Measurements from ENCODE around the gene LRP1B. TPM values are rescaled to one million over a fixed set of nuclear protein-coding genes. Genes with fewer than 3 reads are reported as not detected.

LRP1B gene
- polyA plus RNA-seq, 3 donors, result 0.55 to 1.3 (median 0.78) TPM

- DNase-seq, result no peak
Measured at GRCh38 chr2:141517180-141517851, 613.5 kb downstream of the LRP1B start.

DNA sequence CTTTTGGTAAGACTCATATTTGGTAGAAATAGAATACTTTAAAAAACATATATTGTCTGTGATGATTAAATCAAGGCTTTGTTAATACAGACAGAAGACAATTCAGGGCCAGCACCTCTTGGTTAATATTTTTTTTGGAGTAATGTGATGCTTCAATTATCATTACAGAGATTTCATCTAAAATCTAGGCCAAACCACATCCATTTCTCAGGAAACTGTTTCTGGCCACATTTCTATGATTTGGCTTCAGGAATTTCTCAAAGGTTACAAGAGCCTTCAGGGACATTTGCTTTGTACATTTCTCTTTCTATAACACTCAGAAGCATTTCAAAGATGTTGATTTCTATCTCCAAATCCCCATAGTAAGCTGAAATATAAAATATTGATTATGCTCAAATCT is 614.9 kb downstream of the LRP1B start:
- DNase-seq, result no peak

DNA sequence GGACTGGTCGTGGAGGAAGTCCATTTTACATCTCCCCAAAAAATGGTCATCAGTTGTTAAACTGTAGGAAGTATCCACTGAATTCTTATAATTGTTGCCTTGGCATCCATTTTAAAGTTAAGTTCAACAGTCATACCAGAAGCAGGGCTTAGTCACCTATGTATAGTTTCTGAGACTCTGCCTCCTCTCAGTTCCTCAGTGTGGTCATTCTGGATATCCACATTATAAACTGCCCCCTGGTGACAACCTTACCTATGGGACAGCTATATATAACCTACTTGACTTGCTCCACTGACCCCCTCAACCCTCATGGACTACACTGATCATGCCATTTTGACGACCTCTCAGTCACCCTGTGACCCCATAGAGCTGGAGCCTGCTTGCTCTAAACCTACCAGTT is 617.0 kb downstream of the LRP1B start:
- no peak for DNase-seq

DNA sequence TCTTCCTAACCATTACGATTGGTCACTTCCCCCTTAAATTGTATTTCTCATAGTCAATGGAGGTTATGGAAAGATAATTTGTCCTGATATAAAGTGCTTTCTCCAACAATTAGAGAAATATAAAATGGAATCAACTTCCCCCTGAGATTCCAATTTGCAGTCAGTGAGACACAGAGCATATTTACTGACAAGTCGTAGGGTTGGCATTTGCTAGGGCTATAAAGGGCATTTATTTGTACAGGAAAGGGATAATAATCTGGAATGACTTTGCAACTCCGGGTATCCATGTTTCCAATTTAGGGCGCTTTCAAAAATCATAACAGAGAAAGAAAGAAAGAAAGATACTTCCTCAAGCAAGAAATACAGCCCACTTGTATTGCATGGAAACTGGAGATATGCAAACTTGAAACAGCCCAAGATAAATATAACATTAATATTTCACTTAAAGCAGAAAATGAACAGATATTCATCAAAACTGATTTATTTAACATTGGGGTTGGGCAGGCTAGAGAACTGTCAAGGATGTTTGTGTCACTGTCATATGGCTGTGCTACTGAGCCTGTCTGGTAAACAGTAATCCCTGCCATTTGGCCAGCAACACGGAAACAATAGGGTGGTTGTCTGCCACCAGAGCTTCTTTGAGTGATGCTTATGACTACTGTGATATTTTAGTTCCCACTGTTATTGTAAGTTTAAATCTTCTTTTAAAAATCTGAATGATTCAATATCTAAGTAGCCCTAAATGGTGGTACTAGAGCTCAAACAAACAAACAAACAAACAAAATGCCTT is 621.8 kb downstream of the LRP1B start:
- no peak for DNase-seq

- no peak for DNase-seq
Measured at GRCh38 chr2:141508086-141508752, 622.6 kb downstream of the LRP1B start.

GRCh38 chr2:141506135-141506534 is 624.7 kb downstream of the LRP1B start:
- no peak for DNase-seq

DNA sequence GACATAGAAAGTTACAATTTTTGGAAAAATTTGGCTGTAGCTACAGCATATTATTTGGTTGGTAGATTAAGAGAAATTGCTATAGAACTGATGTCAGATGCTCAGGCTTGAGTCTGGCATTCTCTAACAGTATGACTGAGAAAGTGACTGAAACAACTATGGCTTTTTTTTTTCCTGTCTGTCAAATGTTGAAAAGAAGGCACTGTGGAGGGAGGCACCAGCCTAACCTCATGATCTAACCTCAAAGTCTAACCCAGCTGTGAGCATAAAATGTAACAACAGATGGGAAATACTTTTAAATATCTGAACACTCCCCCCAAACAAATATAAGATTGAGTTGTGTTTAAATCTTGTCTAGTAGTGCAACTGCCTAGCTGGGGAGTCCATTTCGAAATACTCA is 629.1 kb downstream of the LRP1B start:
- DNase-seq, result no peak

- no peak for DNase-seq
Measured at GRCh38 chr2:141499123-141499522, 631.7 kb downstream of the LRP1B start.

DNA sequence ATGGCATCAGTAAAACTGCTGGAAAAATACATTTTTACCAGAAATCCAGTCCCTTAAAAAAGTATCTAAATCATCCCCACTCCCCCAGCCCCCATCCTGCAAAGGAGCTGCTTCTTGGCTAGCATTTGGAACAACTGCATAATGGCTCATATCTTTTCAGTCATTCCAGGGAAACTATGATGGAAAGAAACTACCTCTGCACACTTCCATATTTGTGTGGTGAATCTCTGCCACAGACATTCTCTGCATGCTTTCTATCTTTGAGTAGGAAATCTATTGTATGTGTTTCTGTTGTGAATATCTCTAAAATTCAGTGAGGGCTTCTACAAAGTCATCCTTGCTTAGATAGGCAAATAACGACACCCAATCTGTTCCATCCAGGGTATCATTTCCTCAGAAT is 632.3 kb downstream of the LRP1B start:
- DNase-seq, result no peak

DNA sequence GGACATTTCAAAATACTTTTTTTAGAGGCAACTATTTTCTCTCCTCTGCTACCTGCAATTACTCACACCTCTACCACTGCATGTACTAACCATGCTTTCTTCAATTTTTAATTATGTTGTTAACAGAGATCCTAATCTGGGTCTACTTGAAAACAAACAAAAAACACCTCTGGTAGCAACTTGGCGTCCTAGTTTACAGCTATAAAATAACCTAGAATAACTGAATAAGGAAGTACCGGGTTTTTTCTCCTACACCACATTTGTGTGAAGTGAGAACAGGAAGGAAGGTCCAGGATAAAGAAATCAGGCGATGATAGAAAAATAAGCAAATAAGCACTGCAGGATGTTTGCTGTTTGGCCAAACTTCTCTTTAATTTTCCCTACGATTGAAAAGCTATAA is 633.5 kb downstream of the LRP1B start:
- no peak for DNase-seq

GRCh38 chr2:141496810-141497209 is 634.0 kb downstream of the LRP1B start:
- DNase-seq, result no peak

DNA sequence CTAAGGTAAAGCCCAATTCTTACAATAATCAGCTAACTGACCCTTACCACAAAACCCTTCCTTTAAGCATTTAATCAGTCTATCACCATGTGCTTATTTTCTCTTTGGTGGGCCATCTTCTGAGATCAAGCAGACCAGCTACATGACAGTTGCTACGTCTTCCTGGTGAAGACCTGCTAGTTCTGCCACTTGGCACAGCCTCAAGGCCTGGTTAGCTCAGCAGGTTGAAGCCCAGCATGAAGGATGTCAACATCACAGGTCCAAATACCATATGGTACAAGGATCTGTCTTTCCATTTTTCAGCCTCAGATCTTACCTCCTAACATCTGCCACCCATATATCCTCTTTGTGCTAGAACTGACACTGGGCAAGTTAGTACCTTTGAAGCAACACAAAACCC is 636.9 kb downstream of the LRP1B start:
- DNase-seq, result no peak

DNA sequence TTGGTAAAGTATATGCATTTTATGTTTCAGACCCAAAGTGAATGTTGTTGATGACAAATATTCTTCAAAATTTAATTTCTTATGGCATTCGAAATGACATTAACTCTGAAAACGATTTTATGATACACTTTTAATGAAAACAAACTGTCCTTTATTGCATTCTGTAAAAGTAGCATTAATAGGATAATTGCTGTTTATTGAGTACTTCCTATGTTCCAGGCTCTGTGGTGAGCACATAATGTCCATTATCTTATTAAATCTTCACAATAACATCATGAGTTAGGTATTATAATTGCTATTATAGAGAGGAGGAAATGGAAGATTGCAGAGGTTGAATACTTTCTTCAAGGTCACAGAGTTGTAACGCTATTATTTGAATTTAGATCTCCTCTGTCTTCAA is 638.0 kb downstream of the LRP1B start:
- DNase-seq, result no peak

- DNase-seq, result no peak
Measured at GRCh38 chr2:141490886-141491285, 639.9 kb downstream of the LRP1B start.

- DNase-seq, result no peak
Measured at GRCh38 chr2:141482697-141483096, 648.1 kb downstream of the LRP1B start.

DNA sequence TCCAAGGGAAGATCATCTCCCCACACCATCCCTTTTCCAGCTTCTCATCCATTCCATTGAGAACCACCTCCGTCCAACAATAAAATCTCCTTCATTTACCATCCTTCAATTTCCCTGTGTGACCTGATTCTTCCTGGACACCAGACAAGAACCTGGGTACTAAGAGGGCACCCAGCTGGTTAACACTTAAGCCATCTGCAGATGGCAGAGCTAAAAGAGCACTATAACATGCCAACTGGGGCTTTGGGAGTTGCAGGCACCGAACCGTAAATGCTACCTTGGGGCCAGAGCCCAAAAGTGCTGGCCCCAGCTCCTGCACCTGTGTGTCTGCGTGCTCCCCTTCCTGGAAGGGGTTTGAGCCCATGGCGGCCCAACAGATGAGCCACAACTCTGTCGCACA is 655.0 kb downstream of the LRP1B start:
- DNase-seq, result no peak

- peak; percentile 28 for DNase-seq
Measured at GRCh38 chr2:141468761-141469160, 662.1 kb downstream of the LRP1B start.

GRCh38 chr2:141467331-141467730 is 663.5 kb downstream of the LRP1B start:
- DNase-seq, result no peak

DNA sequence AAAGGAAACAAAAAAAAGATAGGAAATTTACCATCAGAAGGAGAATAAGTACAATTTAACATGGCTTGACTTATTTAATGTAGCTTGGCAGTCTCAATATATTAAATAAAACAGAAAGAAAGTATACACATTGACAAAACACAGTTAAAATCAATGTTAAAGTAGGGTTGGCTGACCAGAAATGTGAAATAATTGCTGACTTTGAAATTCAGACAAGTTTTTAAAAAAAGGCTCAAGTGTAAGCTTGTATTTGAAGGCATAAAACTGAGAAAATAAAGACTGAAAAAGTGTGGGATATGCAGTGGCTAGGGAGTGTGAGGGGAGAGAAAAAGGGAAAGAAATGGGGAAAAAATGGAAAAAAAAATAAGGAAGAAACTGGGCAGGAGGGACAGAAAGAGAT is 665.8 kb downstream of the LRP1B start:
- no peak for DNase-seq

DNA sequence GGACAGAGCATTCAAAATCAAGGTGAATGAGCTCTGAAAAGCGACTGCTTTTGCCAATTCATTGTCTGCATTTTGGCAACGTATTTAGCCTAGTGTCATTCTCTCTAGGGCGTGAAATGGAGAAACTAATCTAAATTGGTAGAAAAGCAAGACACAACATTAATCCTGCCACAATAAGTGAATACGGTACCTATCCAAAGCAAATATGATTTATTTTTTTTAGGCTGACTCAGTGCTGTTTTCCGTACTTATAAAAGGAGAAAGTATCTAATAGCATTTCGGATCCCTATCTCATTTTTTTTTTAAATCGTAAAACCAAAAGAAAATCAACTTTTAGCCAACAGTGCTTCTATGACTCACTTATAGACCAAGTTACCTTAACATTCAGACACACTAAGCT is 672.5 kb downstream of the LRP1B start:
- no peak for DNase-seq

GRCh38 chr2:141455877-141456276 is 674.9 kb downstream of the LRP1B start:
- no peak for DNase-seq

DNA sequence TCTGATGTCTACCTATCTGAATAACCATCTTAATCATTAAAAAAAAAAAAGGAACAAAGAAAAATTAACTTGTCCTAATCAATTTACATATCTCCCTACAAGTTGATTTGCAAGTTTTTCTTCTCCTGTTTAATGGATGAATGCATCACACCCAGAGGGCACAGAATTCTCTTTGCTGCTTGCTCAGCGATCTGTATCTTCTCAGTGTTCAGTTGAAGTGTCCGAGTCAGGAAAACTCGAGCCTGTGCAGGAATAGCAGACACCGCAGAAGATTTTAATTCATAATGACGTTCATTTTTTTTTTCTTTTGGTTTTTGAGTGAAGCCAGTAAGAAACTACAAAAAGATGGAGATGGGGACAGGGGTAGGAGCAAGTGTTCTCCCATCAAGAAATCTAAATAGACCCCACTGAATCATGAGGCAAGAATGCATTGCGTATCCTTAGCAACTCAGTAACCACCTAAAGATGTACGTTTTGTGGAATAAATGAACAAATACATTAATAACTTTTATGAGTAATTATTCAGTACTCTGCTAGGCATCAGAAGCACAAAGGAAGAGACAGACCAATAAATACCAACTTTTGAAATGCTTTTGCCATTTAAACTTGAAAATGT is 675.5 kb downstream of the LRP1B start:
- DNase-seq, result peak; percentile 28

All from renal pelvis (tissue), 4 donors.